SK-N-SH (cell line): Measurements from ENCODE around the gene KCNA1. TPM values are rescaled to one million over a fixed set of nuclear protein-coding genes. Genes with fewer than 3 reads are reported as not detected.

ENCODE experiments used
- CTCF ChIA-PET: fragments of 300-600, 350-600 bp; formaldehyde crosslinking; extraction: SDS; loops from one replicate; lab custom pipeline; 2021; lab: Yijun Ruan, JAX
- POLR2A ChIA-PET: fragments of 350-600 bp; sonication (Branson Sonifier 250); formaldehyde crosslinking; extraction: SDS; loops from one replicate; lab custom pipeline; 2020; ENCODE audit warnings: antibody characterized with exemption, inconsistent platforms; lab: Yijun Ruan, JAX
- DNase-seq: peaks from one replicate; pipeline ENCODE4 v3.0.0; 2012
- H2AFZ ChIP-seq: fragments of 200-600 bp; sonication (generic); 2 replicates; pipeline ENCODE4 v1.8.1; 2016; ENCODE audit warnings: antibody characterized with exemption, mild to moderate bottlenecking, low read depth
- H3F3A ChIP-seq: fragments of 200-600 bp; sonication (generic); replicated peaks from 2 replicates; pipeline ENCODE3; 2016; ENCODE audit warnings: antibody characterized with exemption, mild to moderate bottlenecking; ENCODE audit not compliant: insufficient read depth
- H3K27ac ChIP-seq, 2 experiments: fragments of 200-500 bp in 1 of 2; fragments of 200-600 bp in 1 of 2; sonication (Bioruptor generic) in 1 of 2; sonication (generic), shearing (Covaris generic) in 1 of 2; 2 replicates each; pipeline versions ENCODE4 v1.5.1 to v1.6.1; 2014 to 2016; ENCODE audit warnings: low read depth in 2 of 2, inconsistent platforms in 1 of 2, low read length in 1 of 2, mild to moderate bottlenecking in 1 of 2, mixed read lengths in 1 of 2
- H3K27me3 ChIP-seq: fragments of 200-600 bp; sonication (generic), shearing (Covaris generic); 2 replicates; pipeline ENCODE4 v1.6.1; 2016; ENCODE audit warnings: mixed run types; ENCODE audit not compliant: insufficient read depth
- H3K36me3 ChIP-seq, 2 experiments: fragments of 200-500 bp in 1 of 2; fragments of 200-600 bp in 1 of 2; sonication (Bioruptor generic) in 1 of 2; sonication (generic) in 1 of 2; replicated peaks in 1 of 2; 2 replicates each; pipeline versions ENCODE3 to v1.5.1; 2014 to 2016; ENCODE audit warnings: low read length in 1 of 2, mild to moderate bottlenecking in 1 of 2; ENCODE audit not compliant: insufficient read depth in 2 of 2, control insufficient read depth in 1 of 2
- H3K4me1 ChIP-seq, 2 experiments: fragments of 200-500 bp in 1 of 2; fragments of 200-600 bp in 1 of 2; sonication (Bioruptor generic) in 1 of 2; sonication (generic), shearing (Covaris generic) in 1 of 2; 2 replicates each; pipeline versions ENCODE4 v1.5.1 to v1.6.1; 2014 to 2016; ENCODE audit warnings: low read depth in 1 of 2, low read length in 1 of 2, mixed run types in 1 of 2; ENCODE audit not compliant: insufficient read depth in 2 of 2, control insufficient read depth in 1 of 2
- H3K4me2 ChIP-seq: fragments of 200-600 bp; sonication (generic), shearing (Covaris generic); 2 replicates; pipeline ENCODE4 v1.6.1; 2017; ENCODE audit warnings: mixed run types
- H3K4me3 ChIP-seq, 2 experiments: fragments of 200-500 bp in 1 of 2; fragments of 200-600 bp in 1 of 2; sonication (Bioruptor generic) in 1 of 2; sonication (generic), shearing (Covaris generic) in 1 of 2; 2 replicates each; pipeline versions ENCODE4 v1.5.1 to v1.8.1; 2014 to 2016; ENCODE audit warnings: low read depth in 2 of 2, inconsistent platforms in 1 of 2, low read length in 1 of 2, mild to moderate bottlenecking in 1 of 2, mixed read lengths in 1 of 2, moderate library complexity in 1 of 2
- H3K79me2 ChIP-seq: fragments of 200-600 bp; sonication (generic); 2 replicates; pipeline ENCODE4 v1.8.1; 2017; ENCODE audit warnings: mild to moderate bottlenecking; ENCODE audit not compliant: insufficient read depth
- H3K9ac ChIP-seq: fragments of 200-600 bp; sonication (generic); 2 replicates; pipeline ENCODE4 v1.6.1; 2017; ENCODE audit warnings: mixed run types
- H3K9me2 ChIP-seq: fragments of 200-600 bp; sonication (generic); 2 replicates; pipeline ENCODE4 v1.6.1; 2017; ENCODE audit warnings: mixed run types
- H3K9me3 ChIP-seq: fragments of 200-600 bp; sonication (generic); 2 replicates; pipeline ENCODE4 v1.6.1; 2017; ENCODE audit warnings: mixed run types, mild to moderate bottlenecking, moderate library complexity
- H4K20me1 ChIP-seq: fragments of 200-600 bp; sonication (generic); 2 replicates; pipeline ENCODE4 v1.6.1; 2017; ENCODE audit warnings: mild to moderate bottlenecking, mixed run types; ENCODE audit not compliant: insufficient read depth
- CHD2 ChIP-seq: fragments of 150-350 bp; IDR thresholded peaks from 2 replicates; pipeline ENCODE4 v1.6.1; 2018; ENCODE audit warnings: low read length; ENCODE audit not compliant: partially characterized antibody
- CTCF ChIP-seq: fragments of 200-600 bp; sonication (generic); IDR thresholded peaks from 2 replicates; pipeline ENCODE4 v1.6.1; 2017; ENCODE audit warnings: antibody characterized with exemption, mild to moderate bottlenecking, moderate library complexity
- EZH2phosphoT487 ChIP-seq: fragments of 200-600 bp; sonication (generic); IDR thresholded peaks from 2 replicates; pipeline ENCODE4 v1.6.1; 2017; ENCODE audit warnings: low read depth, mixed run types, mild to moderate bottlenecking, antibody characterized with exemption, moderate library complexity, borderline replicate concordance
- FOSL2 ChIP-seq: IDR thresholded peaks from 2 replicates; pipeline ENCODE4 v1.4.0; 2012; ENCODE audit warnings: low read depth, mild to moderate bottlenecking, moderate library complexity, borderline replicate concordance
- FOXJ3 ChIP-seq: sonication (generic); formaldehyde crosslinking; IDR thresholded peaks from 2 replicates; pipeline ENCODE4 v1.5.1; 2020; ENCODE audit warnings: mild to moderate bottlenecking, missing genetic modification reagents
- GABPA ChIP-seq: IDR thresholded peaks from 2 replicates; pipeline ENCODE4 v1.4.0; 2012; ENCODE audit warnings: low read depth, mild to moderate bottlenecking
- JUND ChIP-seq: IDR thresholded peaks from 2 replicates; pipeline ENCODE4 v1.4.0; 2012
- MXI1 ChIP-seq: IDR thresholded peaks from 2 replicates; pipeline ENCODE4 v1.6.1; 2012; ENCODE audit warnings: mild to moderate bottlenecking, low read depth, low read length, improper control_type of control experiment
- NRF1 ChIP-seq: IDR thresholded peaks from 2 replicates; pipeline ENCODE4 v1.6.1; 2012; ENCODE audit warnings: low read depth, mild to moderate bottlenecking, low read length
- POLR2AphosphoS5 ChIP-seq: IDR thresholded peaks from 2 replicates; pipeline ENCODE4 v1.6.1; 2012; ENCODE audit warnings: low read depth, low read length
- RFX5 ChIP-seq: IDR thresholded peaks from 2 replicates; pipeline ENCODE4 v1.6.1; 2012; ENCODE audit warnings: mild to moderate bottlenecking, improper control_type of control experiment, low read length
- RXRA ChIP-seq: IDR thresholded peaks from 2 replicates; pipeline ENCODE4 v1.4.0; 2012; ENCODE audit warnings: low read depth, mild to moderate bottlenecking, borderline replicate concordance
- TAF1 ChIP-seq: IDR thresholded peaks from 2 replicates; pipeline ENCODE4 v1.6.1; 2012; ENCODE audit warnings: low read depth, mild to moderate bottlenecking, low read length, moderate library complexity, borderline replicate concordance
- TEAD4 ChIP-seq: IDR thresholded peaks from 2 replicates; pipeline ENCODE4 v1.4.0; 2012; ENCODE audit warnings: mild to moderate bottlenecking, borderline replicate concordance; ENCODE audit not compliant: insufficient read depth
- YY1 ChIP-seq: IDR thresholded peaks from 2 replicates; pipeline ENCODE4 v1.4.0; 2012; ENCODE audit warnings: low read depth, mild to moderate bottlenecking
- WGBS: methylation state at CpG from one replicate; pipeline ENCODE4 v1.1.6; 2017; ENCODE audit warnings: low lambda C conversion rate; 5-methylcytosine and 5-hydroxymethylcytosine counted together
- polyA plus RNA-seq, 3 experiments: library from polyadenylated mRNA; depleted of rRNA; stranded (reverse); fragments of >200 nt; gene quantifications; 2 replicates each; pipeline ENCODE4 v1.2.3, GENCODE V29; 2012
- TF ChIP-seq, protein P1 (sequence below): IDR thresholded peaks from 2 replicates; pipeline ENCODE4; 2012
- TF ChIP-seq, protein P2 (sequence below): IDR thresholded peaks from 2 replicates; pipeline ENCODE4 v1.4.0; 2012; ENCODE audit warnings: low read depth, borderline replicate concordance

Gene KCNA1
- polyA plus RNA-seq, 1 of the 3 experiments (the other 2 are of a cell fraction) = not detected

DNA sequence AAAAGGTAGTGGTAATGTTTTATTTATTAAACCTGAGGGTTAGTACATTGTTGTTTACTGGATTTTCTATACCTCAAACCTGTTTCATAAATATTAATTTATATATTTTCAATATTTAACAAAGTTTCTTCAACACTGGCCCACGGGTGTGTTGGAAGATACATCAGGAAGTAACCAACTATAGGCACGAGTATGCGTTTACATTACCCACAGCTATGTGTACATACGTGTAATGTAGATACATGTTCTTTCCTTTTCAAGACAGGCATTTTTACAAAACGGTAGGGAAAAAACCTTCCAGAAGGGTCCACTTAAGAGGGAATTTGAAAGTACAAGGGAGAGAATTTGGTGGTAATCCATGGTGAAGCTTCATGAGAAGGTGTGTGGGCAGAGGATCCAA lies 17.8 kb upstream of the KCNA1 start (continued):
- TF ChIP-seq TAF1 = no peak

DNA sequence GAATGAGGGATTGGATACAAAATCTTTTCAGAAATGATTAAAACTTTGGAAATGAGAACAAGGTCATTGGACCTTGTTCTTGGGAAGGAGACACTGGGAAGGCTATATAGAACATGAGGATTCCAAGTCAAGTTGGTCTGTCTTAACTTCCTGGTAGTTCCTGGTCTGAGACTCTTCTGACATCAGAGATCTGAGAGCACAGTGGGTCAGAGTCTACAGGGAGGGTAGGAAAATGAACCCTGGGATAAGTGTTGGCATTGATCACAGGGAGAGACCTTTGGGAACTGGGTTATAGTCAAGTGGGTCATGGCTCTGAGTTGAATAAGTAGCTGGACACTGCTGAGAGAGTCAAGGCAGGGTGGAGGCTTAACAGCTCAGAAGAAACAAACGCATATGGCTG lies 17.3 kb upstream of the KCNA1 start:
- Histone ChIP-seq H3K4me1 (no peaks in the 10 kb centered on the region), H3K79me2 (no peaks in the 10 kb centered on the region), H3K9me2 (no peaks in the 10 kb centered on the region), H3K4me3 (no peak overlapping the region), H3F3A (no peaks in the 10 kb centered on the region), H3K27me3 (peaks cover 53% of the 10 kb centered on the region), H3K4me2 (no peak overlapping the region), H4K20me1 (no peaks in the 10 kb centered on the region), H3K27ac (no peak overlapping the region), H3K9ac (no peak overlapping the region), H3K9me3 (no peaks in the 10 kb centered on the region), H2AFZ (no peak overlapping the region), H3K36me3 (no peaks in the 10 kb centered on the region)
- ChIA-PET CTCF (interaction anchor here (1.6 to 2.6 kb wide), 2 partner anchors 18 to 35 kb away, joined by 3 to 6 read pairs; no protein-coding TSS in a partner anchor), POLR2A (no interaction called here)
- TF ChIP-seq CTCF (no peak), FOSL2 (no peak), RFX5 (no peak), MXI1 (no peak), NRF1 (no peak), EZH2phosphoT487 (no peak)
- DNase-seq = no peak
- WGBS = 11% methylated on average over 1 of the region's 1 CpG

- peaks cover 53% of the 10 kb centered on the region for H3K27me3 ChIP-seq
- no peak overlapping the region for H3K4me3 ChIP-seq
- H3K9ac ChIP-seq = no peak overlapping the region
- no peak overlapping the region for H3K27ac ChIP-seq
- TF ChIP-seq RXRA (no peak), POLR2AphosphoS5 (no peak), FOXJ3 (CRISPR knock-in tag) (no peak), CHD2 (no peak), YY1 (no peak), GABPA (no peak), JUND (no peak), NRF1 (no peak), TAF1 (no peak), TEAD4 (no peak)
- TF ChIP-seq, protein P1, sequence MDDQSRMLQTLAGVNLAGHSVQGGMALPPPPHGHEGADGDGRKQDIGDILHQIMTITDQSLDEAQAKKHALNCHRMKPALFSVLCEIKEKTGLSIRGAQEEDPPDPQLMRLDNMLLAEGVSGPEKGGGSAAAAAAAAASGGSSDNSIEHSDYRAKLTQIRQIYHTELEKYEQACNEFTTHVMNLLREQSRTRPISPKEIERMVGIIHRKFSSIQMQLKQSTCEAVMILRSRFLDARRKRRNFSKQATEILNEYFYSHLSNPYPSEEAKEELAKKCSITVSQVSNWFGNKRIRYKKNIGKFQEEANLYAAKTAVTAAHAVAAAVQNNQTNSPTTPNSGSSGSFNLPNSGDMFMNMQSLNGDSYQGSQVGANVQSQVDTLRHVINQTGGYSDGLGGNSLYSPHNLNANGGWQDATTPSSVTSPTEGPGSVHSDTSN = no peak
- TF ChIP-seq, protein P2, sequence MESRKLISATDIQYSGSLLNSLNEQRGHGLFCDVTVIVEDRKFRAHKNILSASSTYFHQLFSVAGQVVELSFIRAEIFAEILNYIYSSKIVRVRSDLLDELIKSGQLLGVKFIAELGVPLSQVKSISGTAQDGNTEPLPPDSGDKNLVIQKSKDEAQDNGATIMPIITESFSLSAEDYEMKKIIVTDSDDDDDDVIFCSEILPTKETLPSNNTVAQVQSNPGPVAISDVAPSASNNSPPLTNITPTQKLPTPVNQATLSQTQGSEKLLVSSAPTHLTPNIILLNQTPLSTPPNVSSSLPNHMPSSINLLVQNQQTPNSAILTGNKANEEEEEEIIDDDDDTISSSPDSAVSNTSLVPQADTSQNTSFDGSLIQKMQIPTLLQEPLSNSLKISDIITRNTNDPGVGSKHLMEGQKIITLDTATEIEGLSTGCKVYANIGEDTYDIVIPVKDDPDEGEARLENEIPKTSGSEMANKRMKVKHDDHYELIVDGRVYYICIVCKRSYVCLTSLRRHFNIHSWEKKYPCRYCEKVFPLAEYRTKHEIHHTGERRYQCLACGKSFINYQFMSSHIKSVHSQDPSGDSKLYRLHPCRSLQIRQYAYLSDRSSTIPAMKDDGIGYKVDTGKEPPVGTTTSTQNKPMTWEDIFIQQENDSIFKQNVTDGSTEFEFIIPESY = no peak
- ChIA-PET CTCF (interaction anchor here (1.6 to 2.6 kb wide), 3 partner anchors 16 to 39 kb away, joined by 3 to 6 read pairs (median 5); no protein-coding TSS in a partner anchor), POLR2A (no interaction called here)
- no peaks in the 10 kb centered on the region for H3K4me1 ChIP-seq
- 5% methylated on average over 9 of the region's 9 CpGs for WGBS
- H3K9me2 ChIP-seq = no peaks in the 10 kb centered on the region
- DNase-seq = no peak
- H3F3A ChIP-seq = no peaks in the 10 kb centered on the region
- no peak overlapping the region for H3K4me2 ChIP-seq
- H2AFZ ChIP-seq = no peak overlapping the region
- H3K36me3 ChIP-seq = no peaks in the 10 kb centered on the region
- no peaks in the 10 kb centered on the region for H4K20me1 ChIP-seq
- no peaks in the 10 kb centered on the region for H3K9me3 ChIP-seq
- H3K79me2 ChIP-seq = no peaks in the 10 kb centered on the region
Measured at GRCh38 chr12:4894019-4894418, 15.7 kb upstream of the KCNA1 start.
